HG03442 (cell line): ENCODE data around the gene KRTAP3-1.

ENCODE experiments used
- ATAC-seq: cut with Tn5 transposase; IDR thresholded peaks from one replicate; pipeline ENCODE4 v1.9.1; 2021; ENCODE audit warnings: mild to moderate bottlenecking, moderate library complexity; ENCODE audit not compliant: unreplicated experiment

KRTAP3-1 gene

GRCh38 chr17:40980596-40980995 lies 28.3 kb downstream of the KRTAP3-1 start:
- no peak for ATAC-seq

DNA sequence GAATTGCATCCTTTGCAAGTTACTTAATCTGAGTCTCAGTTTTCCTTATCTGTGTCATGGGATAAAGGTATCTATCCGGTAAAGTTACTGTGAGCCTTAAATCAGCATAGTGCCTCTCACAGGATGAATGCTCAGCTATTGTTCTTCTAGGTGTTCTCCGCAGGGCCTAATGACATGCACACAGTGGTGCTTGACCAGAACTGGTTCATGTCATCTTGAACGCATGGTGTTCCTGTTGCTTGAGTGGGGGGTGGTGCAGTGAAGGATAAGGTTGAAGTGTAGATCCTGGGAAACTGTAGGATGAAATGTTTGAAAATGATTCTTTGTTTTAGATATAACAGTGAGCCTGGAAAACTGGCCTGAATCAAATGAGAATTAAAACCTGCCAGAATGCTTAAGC lies 28.8 kb downstream of the KRTAP3-1 start:
- no peak for ATAC-seq

- no peak for ATAC-seq
Measured at GRCh38 chr17:40978575-40979151, 30.3 kb downstream of the KRTAP3-1 start.

DNA sequence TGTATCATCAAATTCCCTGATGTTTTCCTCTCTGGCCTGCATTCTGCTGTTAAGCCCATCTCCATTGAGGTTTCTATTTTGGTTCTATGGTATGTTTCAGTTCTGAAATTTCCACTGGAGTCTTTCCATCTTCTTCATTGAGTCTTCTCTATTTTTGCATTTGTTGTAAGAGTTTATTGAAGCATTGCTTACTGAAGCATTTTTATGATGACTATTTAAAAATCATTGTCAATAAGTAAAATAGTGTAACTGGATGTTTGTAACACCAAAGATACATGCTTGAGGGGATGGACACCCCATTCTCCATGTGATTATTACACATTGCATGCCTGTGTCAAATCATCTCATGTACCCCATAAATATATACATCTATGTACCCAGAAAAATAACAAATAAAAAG lies 33.4 kb downstream of the KRTAP3-1 start:
- ATAC-seq = no peak

- ATAC-seq = no peak
Measured at GRCh38 chr17:40974366-40974765, 34.6 kb downstream of the KRTAP3-1 start.

DNA sequence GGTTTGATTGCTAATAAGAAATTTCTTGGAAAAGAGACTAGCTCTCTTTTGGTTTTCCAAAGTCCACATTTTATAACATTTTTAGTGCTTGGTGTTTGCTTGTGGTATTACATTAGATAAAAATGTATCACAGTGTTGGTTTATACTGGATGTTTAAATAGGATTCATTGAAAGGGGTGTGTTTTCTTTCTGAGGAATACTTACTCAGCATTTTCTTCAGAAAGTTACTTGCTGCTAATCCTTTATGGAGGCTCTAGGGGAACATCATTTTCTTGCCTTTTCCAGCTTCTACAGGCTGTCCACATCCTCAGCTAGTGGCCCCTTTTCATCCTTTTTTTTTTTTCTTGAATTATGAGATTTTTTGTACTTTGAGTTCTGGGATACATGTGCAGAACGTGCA lies 41.3 kb downstream of the KRTAP3-1 start:
- ATAC-seq = no peak

- ATAC-seq = no peak
Measured at GRCh38 chr17:40966848-40967247, 42.1 kb downstream of the KRTAP3-1 start, which contains the start of gene KRT39. Gene KRT39 (minus strand): TSS chr17:40966948. CDS start chr17:40966856, 92 bp downstream.

DNA sequence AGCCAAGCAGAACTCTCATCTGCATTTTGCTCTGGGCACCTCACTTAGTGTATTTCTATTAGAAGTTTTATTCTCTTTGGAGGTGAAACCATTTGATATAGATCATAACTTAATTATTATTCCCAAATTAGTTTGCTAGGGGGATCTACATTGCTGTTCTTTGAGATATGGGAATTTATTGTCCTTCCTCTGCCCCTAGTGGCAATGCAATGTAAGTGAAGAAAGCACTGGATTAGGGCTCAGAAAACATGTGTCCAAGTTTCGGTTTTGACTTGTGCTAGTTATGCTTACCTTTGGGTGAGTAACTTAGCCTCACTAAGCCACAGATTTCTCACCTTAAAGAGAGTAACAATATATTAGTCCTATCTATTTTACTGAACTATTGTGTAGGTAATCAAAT lies 45.1 kb downstream of the KRTAP3-1 start:
- no peak for ATAC-seq

- ATAC-seq = no peak
Measured at GRCh38 chr17:40962059-40962561, 46.8 kb downstream of the KRTAP3-1 start.

GRCh38 chr17:40961591-40961990 lies 47.3 kb downstream of the KRTAP3-1 start:
- ATAC-seq = no peak

GRCh38 chr17:40960144-40960543 lies 48.8 kb downstream of the KRTAP3-1 start:
- no peak for ATAC-seq
